HepG2 (cell line): ENCODE measurements around the gene SERPINF2. TPM values are rescaled to one million over a fixed set of nuclear protein-coding genes. Genes with fewer than 3 reads are reported as not detected.

Experiments
- ARNT2 ChIP-seq: sonication (generic); formaldehyde crosslinking; IDR thresholded peaks from 2 replicates; pipeline ENCODE4 v1.8.0; 2022; ENCODE audit warnings: mild to moderate bottlenecking, low read depth, missing genetic modification reagents, moderate library complexity
- ATF7 ChIP-seq, 2 experiments: fragments of 450-650 bp in 1 of 2; sonication (generic) in 1 of 2; formaldehyde crosslinking in 1 of 2; IDR thresholded peaks; 2 replicates each; pipeline versions ENCODE4 v1.4.0 to v1.6.1; 2016 to 2020; ENCODE audit warnings: antibody characterized with exemption in 1 of 2, mild to moderate bottlenecking in 1 of 2, missing genetic modification reagents in 1 of 2
- CBX5 ChIP-seq: sonication (generic); formaldehyde crosslinking; IDR thresholded peaks from 2 replicates; pipeline ENCODE4 v1.4.0; 2020; ENCODE audit warnings: missing genetic modification reagents, borderline replicate concordance
- HNF4A ChIP-seq: sonication (generic); formaldehyde crosslinking; IDR thresholded peaks from 2 replicates; pipeline ENCODE4 v1.4.0; 2020; ENCODE audit warnings: missing genetic modification reagents
- KAT7 ChIP-seq: IDR thresholded peaks from 2 replicates; pipeline ENCODE4 v1.6.1; 2018; ENCODE audit warnings: borderline replicate concordance, missing compliant biosample characterization
- KDM5A ChIP-seq: fragments of 200-600 bp; sonication (generic); IDR thresholded peaks from 2 replicates; pipeline ENCODE4 v1.7.0; 2018; ENCODE audit warnings: antibody characterized with exemption, mild to moderate bottlenecking, low read length, borderline replicate concordance
- MTA1 ChIP-seq: sonication (generic); formaldehyde crosslinking; IDR thresholded peaks from 2 replicates; pipeline ENCODE4 v1.4.0; 2020; ENCODE audit warnings: missing genetic modification reagents, mild to moderate bottlenecking, borderline replicate concordance
- MXI1 ChIP-seq: IDR thresholded peaks from 3 replicates; pipeline ENCODE4 v1.6.1; 2012; ENCODE audit warnings: low read depth, low read length, inconsistent platforms, borderline replicate concordance
- NFKB2 ChIP-seq: sonication (generic); formaldehyde crosslinking; IDR thresholded peaks from 2 replicates; pipeline ENCODE4 v1.4.0; 2020; ENCODE audit warnings: missing genetic modification reagents, borderline replicate concordance
- NKX3-1 ChIP-seq: sonication (generic); formaldehyde crosslinking; IDR thresholded peaks from 2 replicates; pipeline ENCODE4 v1.5.0; 2020; ENCODE audit warnings: missing genetic modification reagents
- NR2F6 ChIP-seq, 2 experiments: IDR thresholded peaks; 2 replicates each; pipeline ENCODE4 v1.6.1; 2016; ENCODE audit warnings: antibody characterized with exemption in 1 of 2, mild to moderate bottlenecking in 1 of 2
- PAX8 ChIP-seq: sonication (generic); formaldehyde crosslinking; IDR thresholded peaks from 2 replicates; pipeline ENCODE4 v1.8.0; 2022; ENCODE audit warnings: mild to moderate bottlenecking, missing genetic modification reagents, borderline replicate concordance
- PRPF4 ChIP-seq: fragments of 200-400 bp; formaldehyde crosslinking; IDR thresholded peaks from 2 replicates; pipeline ENCODE4 v1.6.1; 2016; ENCODE audit warnings: low read length, low read depth; ENCODE audit not compliant: poor library complexity, severe bottlenecking
- RBFOX2 ChIP-seq: fragments of 200-400 bp; formaldehyde crosslinking; IDR thresholded peaks from 2 replicates; pipeline ENCODE4 v1.6.1; 2017; ENCODE audit warnings: low read depth, mild to moderate bottlenecking, low read length
- RBM22 ChIP-seq: fragments of 200-400 bp; formaldehyde crosslinking; optimal IDR thresholded peaks from 2 replicates; pipeline ENCODE3; 2017; ENCODE audit warnings: mild to moderate bottlenecking, low read length, moderate library complexity
- REPIN1 ChIP-seq: sonication (generic); formaldehyde crosslinking; IDR thresholded peaks from 2 replicates; pipeline ENCODE4 v1.8.0; 2022; ENCODE audit warnings: missing genetic modification reagents, low read depth, mild to moderate bottlenecking, borderline replicate concordance
- SIN3A ChIP-seq: IDR thresholded peaks from 2 replicates; pipeline ENCODE4 v1.6.1; 2011; ENCODE audit warnings: low read depth, mild to moderate bottlenecking, control low read depth, low read length, borderline replicate concordance
- SIX1 ChIP-seq: sonication (generic); formaldehyde crosslinking; IDR thresholded peaks from 2 replicates; pipeline ENCODE4 v1.4.0; 2020; ENCODE audit warnings: missing genetic modification reagents, borderline replicate concordance
- ZFP37 ChIP-seq: sonication (generic); formaldehyde crosslinking; IDR thresholded peaks from 2 replicates; pipeline ENCODE4 v1.4.0; 2020; ENCODE audit warnings: missing genetic modification reagents, borderline replicate concordance
- ZNF251 ChIP-seq: sonication (generic); formaldehyde crosslinking; IDR thresholded peaks from 2 replicates; pipeline ENCODE4 v1.9.0; 2021; ENCODE audit warnings: mild to moderate bottlenecking, missing genetic modification reagents
- ZNF777 ChIP-seq: sonication (generic); formaldehyde crosslinking; IDR thresholded peaks from 2 replicates; pipeline ENCODE4 v1.4.0; 2020; ENCODE audit warnings: missing genetic modification reagents
- ZNF782 ChIP-seq: sonication (generic); formaldehyde crosslinking; IDR thresholded peaks from 2 replicates; pipeline ENCODE4 v1.4.0; 2020; ENCODE audit warnings: missing genetic modification reagents, mild to moderate bottlenecking, borderline replicate concordance
- polyA plus RNA-seq, 8 experiments: library from polyadenylated mRNA; depleted of rRNA in 3 of 8; stranded (reverse) in 7 of 8; unstranded in 1 of 8; fragments of >200 nt; fragmentation: Illumina TruSeq in 4 of 8; extraction: Trizol in 4 of 8; gene quantifications; 2 replicates each; pipeline versions ENCODE4 v1.2.1 to v1.2.3, GENCODE V29; 2011 to 2016; ENCODE audit warnings: low read depth in 4 of 8, missing spikeins in 1 of 8, mixed read lengths in 1 of 8; ENCODE audit not compliant: insufficient read depth in 1 of 8
- total RNA-seq, 5 experiments: library from RNA; depleted of rRNA; stranded (reverse); fragments of >200 nt; fragmentation: Illumina TruSeq; extraction: Trizol; gene quantifications; 2 replicates each; pipeline ENCODE4 v1.2.3, GENCODE V29; 2016; ENCODE audit warnings: low read depth in 1 of 5
- TF ChIP-seq, protein P1 (sequence below): sonication (generic); formaldehyde crosslinking; IDR thresholded peaks from 2 replicates; pipeline ENCODE4 v1.5.0; 2020; ENCODE audit warnings: missing genetic modification reagents, mild to moderate bottlenecking, borderline replicate concordance
- TF ChIP-seq, protein P2 (sequence below): sonication (generic); formaldehyde crosslinking; IDR thresholded peaks from 2 replicates; pipeline ENCODE4 v1.4.0; 2020; ENCODE audit warnings: missing genetic modification reagents; ENCODE audit errors: not compliant biosample characterization
- TF ChIP-seq, protein P3 (sequence below): sonication (generic); formaldehyde crosslinking; IDR thresholded peaks from 2 replicates; pipeline ENCODE4 v1.4.0; 2020; ENCODE audit warnings: missing genetic modification reagents, borderline replicate concordance

The SERPINF2 gene
- total and polyA plus RNA-seq, 2 of the 13 experiments (the other 11 are each of a cell fraction or from before 2014, with no cell fraction given) = 309 to 548 TPM

DNA sequence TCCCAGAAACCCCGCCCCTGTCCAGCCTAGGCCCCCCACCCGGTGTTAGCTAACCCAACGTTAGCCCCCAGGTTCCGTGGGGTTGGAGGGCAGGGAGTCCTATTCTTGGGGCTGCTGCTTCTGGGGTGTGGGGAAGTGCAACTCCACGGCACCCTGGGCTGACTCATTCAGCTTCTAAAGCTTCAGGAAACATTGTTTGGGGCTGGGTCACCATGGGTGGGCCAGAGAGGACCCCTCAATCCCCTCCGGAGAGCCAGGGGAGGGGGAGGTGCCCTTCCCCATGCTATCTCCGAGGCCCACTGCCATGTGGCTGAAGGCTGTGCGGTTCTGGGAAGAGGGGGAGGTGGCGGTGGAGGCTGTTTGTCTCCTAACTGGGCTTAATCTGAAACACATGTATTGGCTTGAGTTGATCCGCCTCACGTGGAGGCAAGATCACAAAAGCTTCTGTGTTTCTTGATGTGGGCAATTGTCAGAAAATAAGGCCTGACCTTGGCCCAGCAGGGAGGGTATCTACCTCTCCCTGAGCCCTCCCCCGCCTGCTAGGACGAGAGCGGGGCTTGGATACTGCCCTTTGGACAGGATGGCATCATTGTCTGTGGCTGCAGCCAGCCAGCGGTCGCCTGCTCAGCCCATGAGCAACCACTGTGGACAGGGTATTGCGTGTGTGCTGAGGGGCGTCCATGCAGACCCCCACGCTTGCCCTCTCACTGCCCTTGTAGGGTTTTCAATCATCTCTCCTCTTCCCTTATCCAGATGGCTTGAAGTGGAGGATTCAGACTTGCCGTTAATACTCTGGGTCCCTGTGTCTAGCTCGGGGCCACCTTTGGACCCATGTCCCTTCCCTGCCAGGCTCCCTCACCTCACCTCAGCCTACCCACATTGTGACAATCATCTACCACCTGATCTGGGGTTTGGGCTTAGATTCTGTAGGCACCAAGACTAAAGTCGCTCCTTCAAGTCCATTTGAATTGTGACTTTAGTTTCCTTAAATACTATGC lies 20.5 kb downstream of the SERPINF2 start (continued):
- peak; percentile 26; the same call in 1 of the 2 replicates for TF ChIP-seq CBX5 (CRISPR knock-in tag)
- TF ChIP-seq SIX1 = 0 out of 2 replicates have a peak, but pooled peaks have one; percentile 34
- TF ChIP-seq, protein P1, sequence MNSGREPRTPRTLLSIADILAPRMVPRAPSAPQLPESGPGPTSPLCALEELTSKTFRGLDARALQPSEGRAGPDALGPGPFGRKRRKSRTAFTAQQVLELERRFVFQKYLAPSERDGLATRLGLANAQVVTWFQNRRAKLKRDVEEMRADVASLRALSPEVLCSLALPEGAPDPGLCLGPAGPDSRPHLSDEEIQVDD (CRISPR knock-in tag) = 0 out of 2 replicates have a peak, but pooled peaks have one; percentile 83
- no peak; the same call in 1 of the 2 replicates for TF ChIP-seq ZNF777
- peak; percentile 67 for TF ChIP-seq ATF7 (IDR thresholded peaks at IDR 0.05)
- peak; percentile 95 for TF ChIP-seq ATF7 (CRISPR knock-in tag; IDR thresholded peaks at IDR 0.05)
- TF ChIP-seq SIN3A = peak; percentile 82
- 0 out of 2 replicates have a peak, but pooled peaks have one; percentile 36 for TF ChIP-seq PAX8 (CRISPR knock-in tag)
- TF ChIP-seq HNF4A (CRISPR knock-in tag) = peak; percentile 97
- TF ChIP-seq MXI1 = peak; percentile 94
- peak; percentile 73 for TF ChIP-seq PRPF4
- TF ChIP-seq KDM5A = peak; percentile 7; the same call in 1 of the 2 replicates
- TF ChIP-seq NR2F6 (IDR thresholded peaks at IDR 0.05) = peak; percentile 86
- peak; percentile 90 for TF ChIP-seq NR2F6 (CRISPR knock-in tag; IDR thresholded peaks at IDR 0.05)
- TF ChIP-seq ZNF782 (CRISPR knock-in tag) = peak; percentile 37; the same call in 1 of the 2 replicates
- TF ChIP-seq, protein P2, sequence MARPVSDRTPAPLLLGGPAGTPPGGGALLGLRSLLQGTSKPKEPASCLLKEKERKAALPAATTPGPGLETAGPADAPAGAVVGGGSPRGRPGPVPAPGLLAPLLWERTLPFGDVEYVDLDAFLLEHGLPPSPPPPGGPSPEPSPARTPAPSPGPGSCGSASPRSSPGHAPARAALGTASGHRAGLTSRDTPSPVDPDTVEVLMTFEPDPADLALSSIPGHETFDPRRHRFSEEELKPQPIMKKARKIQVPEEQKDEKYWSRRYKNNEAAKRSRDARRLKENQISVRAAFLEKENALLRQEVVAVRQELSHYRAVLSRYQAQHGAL (CRISPR knock-in tag) = no peak
- peak; percentile 44; the same call in 1 of the 2 replicates for TF ChIP-seq KAT7
- TF ChIP-seq, protein P3, sequence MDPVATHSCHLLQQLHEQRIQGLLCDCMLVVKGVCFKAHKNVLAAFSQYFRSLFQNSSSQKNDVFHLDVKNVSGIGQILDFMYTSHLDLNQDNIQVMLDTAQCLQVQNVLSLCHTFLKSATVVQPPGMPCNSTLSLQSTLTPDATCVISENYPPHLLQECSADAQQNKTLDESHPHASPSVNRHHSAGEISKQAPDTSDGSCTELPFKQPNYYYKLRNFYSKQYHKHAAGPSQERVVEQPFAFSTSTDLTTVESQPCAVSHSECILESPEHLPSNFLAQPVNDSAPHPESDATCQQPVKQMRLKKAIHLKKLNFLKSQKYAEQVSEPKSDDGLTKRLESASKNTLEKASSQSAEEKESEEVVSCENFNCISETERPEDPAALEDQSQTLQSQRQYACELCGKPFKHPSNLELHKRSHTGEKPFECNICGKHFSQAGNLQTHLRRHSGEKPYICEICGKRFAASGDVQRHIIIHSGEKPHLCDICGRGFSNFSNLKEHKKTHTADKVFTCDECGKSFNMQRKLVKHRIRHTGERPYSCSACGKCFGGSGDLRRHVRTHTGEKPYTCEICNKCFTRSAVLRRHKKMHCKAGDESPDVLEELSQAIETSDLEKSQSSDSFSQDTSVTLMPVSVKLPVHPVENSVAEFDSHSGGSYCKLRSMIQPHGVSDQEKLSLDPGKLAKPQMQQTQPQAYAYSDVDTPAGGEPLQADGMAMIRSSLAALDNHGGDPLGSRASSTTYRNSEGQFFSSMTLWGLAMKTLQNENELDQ (CRISPR knock-in tag) = no peak
- TF ChIP-seq REPIN1 (CRISPR knock-in tag) = peak; percentile 68
- peak; percentile 71 for TF ChIP-seq RBFOX2
- TF ChIP-seq MTA1 (CRISPR knock-in tag) = peak; percentile 77
- no peak for TF ChIP-seq ZNF251 (CRISPR knock-in tag)
- peak; percentile 46; the same call in 1 of the 2 replicates for TF ChIP-seq ZFP37 (CRISPR knock-in tag)
- TF ChIP-seq NFKB2 = peak; percentile 38; the same call in 1 of the 2 replicates
- peak; percentile 45 for TF ChIP-seq RBM22
- TF ChIP-seq ARNT2 (CRISPR knock-in tag) = peak; percentile 35; the same call in 1 of the 2 replicates
- TF ChIP-seq NKX3-1 (CRISPR knock-in tag) = peak; percentile 21
